ENCODE data around the gene NDUFB4. TPM values are rescaled to one million over a fixed set of nuclear protein-coding genes. Genes with fewer than 3 reads are reported as not detected.

The NDUFB4 gene
- total RNA-seq, 2 experiments from 2014 or later = 81.3 to 84.0 TPM

DNA sequence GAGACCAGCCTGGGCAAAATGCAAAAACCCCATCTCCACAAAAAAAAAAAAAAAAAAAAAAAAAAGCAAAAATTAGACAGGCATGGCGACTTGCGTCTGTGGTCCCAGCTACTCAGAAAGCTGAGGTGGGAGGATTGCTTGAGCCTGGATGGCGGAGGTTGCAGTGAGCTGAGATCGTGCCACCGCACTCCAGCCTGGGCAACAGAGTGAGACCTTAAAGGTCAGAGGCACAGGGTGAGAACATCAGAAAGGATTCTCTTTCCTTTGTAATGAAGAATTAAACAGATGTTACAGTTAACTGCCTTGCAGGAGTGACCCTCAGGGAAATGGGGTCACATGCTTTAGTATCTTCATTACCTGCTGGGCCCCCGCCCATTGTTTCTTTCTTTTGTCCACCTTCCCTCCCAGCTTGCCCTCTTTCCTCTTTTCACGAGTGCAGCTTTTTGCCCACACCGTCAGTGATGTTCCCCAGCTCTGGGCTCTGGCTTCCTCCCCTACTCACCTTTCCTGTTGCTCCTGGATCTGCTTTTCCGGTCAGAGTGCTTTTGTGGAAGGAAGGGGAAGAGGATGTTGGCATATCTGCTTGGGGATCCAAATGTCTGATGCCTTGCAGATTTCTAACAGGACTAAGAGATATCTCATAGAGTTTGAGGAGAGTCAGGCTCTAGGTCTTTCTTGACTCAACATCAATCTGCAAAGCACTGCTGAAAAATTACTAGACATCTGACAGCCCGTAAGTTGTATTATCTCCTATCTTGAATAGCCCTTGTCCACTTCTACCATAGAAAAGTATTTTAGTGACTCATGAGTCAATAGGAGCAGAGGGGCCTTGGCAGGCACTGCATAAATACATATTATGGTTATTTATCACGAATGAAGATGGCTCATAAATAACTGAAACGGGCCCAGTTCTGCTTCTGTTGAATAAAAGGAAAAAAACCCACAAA, 35.6 kb upstream of the NDUFB4 start:
- peaks cover 16% of the 10 kb centered on the region for H3K27me3 Mint-ChIP-seq
- Histone ChIP-seq H3K27me3 (ENCODE audit: control insufficient read depth in 1 of 2, insufficient read depth in 2 of 2, low read length in 2 of 2) (no peaks in the 10 kb centered on the region), H3K4me1 (ENCODE audit: insufficient read depth, low read length) (peaks cover 15% of the 10 kb centered on the region), H3K9me3 (ENCODE audit: control insufficient read depth in 1 of 2, insufficient read depth in 1 of 2, low read length in 2 of 2) (no peaks in the 10 kb centered on the region), H3K27ac (ENCODE audit: low read depth in 1 of 2, low read length in 2 of 2) (no peak overlapping the region), H3K36me3 (ENCODE audit: insufficient read depth, low read length) (no peaks in the 10 kb centered on the region), H3K4me3 (ENCODE audit: low read length) (no peak overlapping the region)
- no peaks in the 10 kb centered on the region for H3K36me3 Mint-ChIP-seq (ENCODE audit: low read depth)
- CTCF ChIA-PET = interaction anchor here (0.6 to 5.8 kb wide), 5 partner anchors 36 to 414 kb away, joined by 3 to 63 read pairs (median 4); partner anchors contain the start of gene NDUFB4
- H3K9me3 Mint-ChIP-seq = no peaks in the 10 kb centered on the region
- peaks cover 24% of the 10 kb centered on the region for H3K4me1 Mint-ChIP-seq (ENCODE audit: low read depth)
- POLR2A ChIA-PET = interaction anchor here (1.6 kb wide), 1 partner anchor 234 kb away, joined by 9 read pairs; no protein-coding TSS in a partner anchor
- no peak for ATAC-seq (ENCODE audit: poor library complexity)
- H3K27ac Mint-ChIP-seq = peak overlapping the region; percentile 13
- TF ChIP-seq, protein P1, sequence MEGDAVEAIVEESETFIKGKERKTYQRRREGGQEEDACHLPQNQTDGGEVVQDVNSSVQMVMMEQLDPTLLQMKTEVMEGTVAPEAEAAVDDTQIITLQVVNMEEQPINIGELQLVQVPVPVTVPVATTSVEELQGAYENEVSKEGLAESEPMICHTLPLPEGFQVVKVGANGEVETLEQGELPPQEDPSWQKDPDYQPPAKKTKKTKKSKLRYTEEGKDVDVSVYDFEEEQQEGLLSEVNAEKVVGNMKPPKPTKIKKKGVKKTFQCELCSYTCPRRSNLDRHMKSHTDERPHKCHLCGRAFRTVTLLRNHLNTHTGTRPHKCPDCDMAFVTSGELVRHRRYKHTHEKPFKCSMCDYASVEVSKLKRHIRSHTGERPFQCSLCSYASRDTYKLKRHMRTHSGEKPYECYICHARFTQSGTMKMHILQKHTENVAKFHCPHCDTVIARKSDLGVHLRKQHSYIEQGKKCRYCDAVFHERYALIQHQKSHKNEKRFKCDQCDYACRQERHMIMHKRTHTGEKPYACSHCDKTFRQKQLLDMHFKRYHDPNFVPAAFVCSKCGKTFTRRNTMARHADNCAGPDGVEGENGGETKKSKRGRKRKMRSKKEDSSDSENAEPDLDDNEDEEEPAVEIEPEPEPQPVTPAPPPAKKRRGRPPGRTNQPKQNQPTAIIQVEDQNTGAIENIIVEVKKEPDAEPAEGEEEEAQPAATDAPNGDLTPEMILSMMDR (IDR thresholded peaks at IDR 0.05) = no peak
- peak overlapping the region; percentile 73 for H3K4me3 Mint-ChIP-seq
- no peak for DNase-seq
- intact Hi-C loops (cut with DNase I, micrococcal nuclease) = loop anchor here (1.0 kb wide), 2 partner anchors 36 to 235 kb away; partner anchors contain the start of gene NDUFB4 (in 1 of the 2)

DNA sequence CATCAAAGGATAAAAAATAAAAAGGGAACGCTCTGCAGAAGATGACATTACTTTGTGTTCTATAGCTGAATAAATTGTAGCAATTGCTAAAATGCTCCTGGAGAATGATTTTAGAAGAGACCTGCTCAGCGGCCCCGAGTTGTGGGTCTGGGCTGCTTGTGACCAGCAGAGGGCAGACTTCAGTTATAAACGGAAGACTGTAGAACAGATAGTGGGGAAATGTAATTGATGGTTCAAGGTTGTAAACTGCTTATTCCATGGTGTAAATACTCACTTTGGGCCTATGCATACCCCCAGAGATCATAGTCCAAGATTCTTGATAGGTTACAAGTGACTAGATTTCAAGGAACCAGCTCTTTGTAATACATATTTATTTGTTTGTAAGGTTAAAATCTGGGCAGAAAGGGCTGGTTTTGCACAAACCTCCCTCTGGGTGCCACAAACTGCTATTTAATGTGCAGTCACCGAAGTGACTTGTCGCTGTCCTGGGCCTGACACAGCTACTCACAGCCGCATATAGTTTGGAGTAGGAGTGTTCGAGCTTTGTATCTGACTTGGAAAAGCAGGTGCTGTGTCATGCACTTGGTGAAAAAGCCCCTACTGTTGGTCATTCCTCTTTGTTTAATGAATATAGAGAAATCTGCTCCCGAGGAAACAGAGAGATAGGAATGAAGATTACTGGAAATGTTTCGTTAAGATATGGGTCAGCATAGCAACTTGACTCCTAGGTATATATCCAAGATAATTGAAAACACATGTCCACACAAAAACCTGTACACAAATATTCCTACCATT, 34.7 kb upstream of the NDUFB4 start:
- DNase-seq (peak; percentile 54 to 85 (median 66)), ATAC-seq (ENCODE audit: poor library complexity) (peak; percentile 52)
- Mint-ChIP-seq H3K4me1 (ENCODE audit: low read depth) (peaks cover 24% of the 10 kb centered on the region), H3K4me3 (peak overlapping the region; percentile 73), H3K36me3 (ENCODE audit: low read depth) (no peaks in the 10 kb centered on the region), H3K9me3 (no peaks in the 10 kb centered on the region), H3K27ac (peak overlapping the region; percentile 13), H3K27me3 (peaks cover 16% of the 10 kb centered on the region)
- Histone ChIP-seq H3K27me3 (ENCODE audit: control insufficient read depth in 1 of 2, insufficient read depth in 2 of 2, low read length in 2 of 2) (no peaks in the 10 kb centered on the region), H3K9me3 (ENCODE audit: control insufficient read depth in 1 of 2, insufficient read depth in 1 of 2, low read length in 2 of 2) (no peaks in the 10 kb centered on the region), H3K4me3 (ENCODE audit: low read length) (no peak overlapping the region), H3K4me1 (ENCODE audit: insufficient read depth, low read length) (peaks cover 15% of the 10 kb centered on the region), H3K27ac (ENCODE audit: low read depth in 1 of 2, low read length in 2 of 2) (no peak overlapping the region), H3K36me3 (ENCODE audit: insufficient read depth, low read length) (no peaks in the 10 kb centered on the region)
- POLR2A ChIA-PET = interaction anchor here (1.6 kb wide), 1 partner anchor 233 kb away, joined by 9 read pairs; no protein-coding TSS in a partner anchor
- TF ChIP-seq, protein P1 (IDR thresholded peaks at IDR 0.05) = peak; percentile 93
- CTCF ChIA-PET = interaction anchor here (0.6 to 5.8 kb wide), 5 partner anchors 35 to 887 kb away, joined by 3 to 63 read pairs (median 3); partner anchors contain the start of gene NDUFB4
- intact Hi-C loops (cut with DNase I, micrococcal nuclease) = loop anchor here (1.0 kb wide), 2 partner anchors 35 to 234 kb away; partner anchors contain the start of gene NDUFB4 (in 1 of the 2)
